ENCODE measurements around the gene FLYWCH1.
A peak's percentile ranks its signal among the peaks of the same experiment; 100 is the strongest.
"Not testable (repeated sequence)": the region's sequence is repeated elsewhere in the genome, so short reads cannot be mapped to it uniquely, and the experiment has no call there.

Gene FLYWCH1

GRCh38 chr16:2926650-2926999, 14.9 kb downstream of the FLYWCH1 start:
- H3K4me3 ChIP-seq (ENCODE audit: control insufficient read depth, low read depth, low read length): peak overlapping the region; percentile 24
- DNase-seq (ENCODE audit: low read depth): no peak
- TF ChIP-seq CTCF (conservative IDR thresholded peaks at IDR 0.05; ENCODE audit: control insufficient read depth, insufficient read depth, low read depth, low read length): no peak

- peak overlapping the region; percentile 24 for H3K4me3 ChIP-seq (ENCODE audit: control insufficient read depth, low read depth, low read length)
- TF ChIP-seq CTCF (conservative IDR thresholded peaks at IDR 0.05; ENCODE audit: control insufficient read depth, insufficient read depth, low read depth, low read length): peak; percentile 81
- DNase-seq (ENCODE audit: low read depth): peak; percentile 91
Observed at GRCh38 chr16:2927010-2927646, 15.4 kb downstream of the FLYWCH1 start.

- H3K4me3 ChIP-seq (ENCODE audit: control insufficient read depth, low read depth, low read length); DNase-seq (ENCODE audit: low read depth): not testable (repeated sequence)
Observed at GRCh38 chr16:2928151-2928550, 16.4 kb downstream of the FLYWCH1 start.

- H3K4me3 ChIP-seq (ENCODE audit: control insufficient read depth, low read depth, low read length): no peak overlapping the region
- TF ChIP-seq CTCF (conservative IDR thresholded peaks at IDR 0.05; ENCODE audit: control insufficient read depth, insufficient read depth, low read depth, low read length): no peak
- DNase-seq (ENCODE audit: low read depth): no peak
Observed at GRCh38 chr16:2928796-2929195, 17.1 kb downstream of the FLYWCH1 start.

- no peak for DNase-seq (ENCODE audit: low read depth)
- TF ChIP-seq CTCF (conservative IDR thresholded peaks at IDR 0.05; ENCODE audit: control insufficient read depth, insufficient read depth, low read depth, low read length): no peak
- no peak overlapping the region for H3K4me3 ChIP-seq (ENCODE audit: control insufficient read depth, low read depth, low read length)
Observed at GRCh38 chr16:2929693-2930092, 18.0 kb downstream of the FLYWCH1 start.

- no peak for TF ChIP-seq CTCF (conservative IDR thresholded peaks at IDR 0.05; ENCODE audit: control insufficient read depth, insufficient read depth, low read depth, low read length)
- no peak for DNase-seq (ENCODE audit: low read depth)
- H3K4me3 ChIP-seq (ENCODE audit: control insufficient read depth, low read depth, low read length): no peak overlapping the region
Observed at GRCh38 chr16:2930236-2930635, 18.5 kb downstream of the FLYWCH1 start.

- H3K4me3 ChIP-seq (ENCODE audit: control insufficient read depth, low read depth, low read length); DNase-seq (ENCODE audit: low read depth): not testable (repeated sequence)
Observed at GRCh38 chr16:2931231-2931914, 19.6 kb downstream of the FLYWCH1 start.

- no peak overlapping the region for H3K4me3 ChIP-seq (ENCODE audit: control insufficient read depth, low read depth, low read length)
- no peak for TF ChIP-seq CTCF (conservative IDR thresholded peaks at IDR 0.05; ENCODE audit: control insufficient read depth, insufficient read depth, low read depth, low read length)
- no peak for DNase-seq (ENCODE audit: low read depth)
Observed at GRCh38 chr16:2933136-2933535, 21.4 kb downstream of the FLYWCH1 start.

Data from fibroblast of mammary gland (primary cell).